GM19395 (cell line): Measurements from ENCODE around the gene HS3ST3B1.

Source experiments
- ATAC-seq: cut with Tn5 transposase; IDR thresholded peaks from one replicate; pipeline ENCODE4 v1.9.1; 2021; ENCODE audit warnings: mild to moderate bottlenecking, moderate library complexity; ENCODE audit not compliant: unreplicated experiment

HS3ST3B1 gene

GRCh38 chr17:14300575-14301278 lies at the start of gene HS3ST3B1:
Gene HS3ST3B1, plus strand, starts transcription at chr17:14301081. Its CDS starts 438 bp downstream, at chr17:14301519.
- ATAC-seq: peak; percentile 89

- ATAC-seq: no peak
Measured at GRCh38 chr17:14261406-14261805, 39.5 kb upstream of the HS3ST3B1 start.

- ATAC-seq: no peak
Measured at GRCh38 chr17:14268264-14268663, 32.6 kb upstream of the HS3ST3B1 start.

GRCh38 chr17:14269473-14269872 lies 31.4 kb upstream of the HS3ST3B1 start:
- ATAC-seq: no peak

- no peak for ATAC-seq
Measured at GRCh38 chr17:14270508-14270907, 30.4 kb upstream of the HS3ST3B1 start.

- no peak for ATAC-seq
Measured at GRCh38 chr17:14276535-14277250, 24.2 kb upstream of the HS3ST3B1 start.

- ATAC-seq: no peak
Measured at GRCh38 chr17:14281530-14281929, 19.4 kb upstream of the HS3ST3B1 start.

GRCh38 chr17:14282726-14283125 lies 18.2 kb upstream of the HS3ST3B1 start:
- no peak for ATAC-seq

GRCh38 chr17:14289162-14289561 lies 11.7 kb upstream of the HS3ST3B1 start:
- ATAC-seq: no peak

GRCh38 chr17:14294876-14295275 lies 6.0 kb upstream of the HS3ST3B1 start:
- ATAC-seq: no peak

GRCh38 chr17:14295676-14296075 lies 5.2 kb upstream of the HS3ST3B1 start:
- ATAC-seq: no peak

- ATAC-seq: no peak
Measured at GRCh38 chr17:14296166-14296910, 4.5 kb upstream of the HS3ST3B1 start.

- no peak for ATAC-seq
Measured at GRCh38 chr17:14297161-14297851, 3.6 kb upstream of the HS3ST3B1 start.

GRCh38 chr17:14298221-14298946 lies 2.5 kb upstream of the HS3ST3B1 start:
- no peak for ATAC-seq

- no peak for ATAC-seq
Measured at GRCh38 chr17:14298947-14299279, 2.0 kb upstream of the HS3ST3B1 start.

GRCh38 chr17:14299280-14300141 lies 1.4 kb upstream of the HS3ST3B1 start:
- ATAC-seq: no peak

GRCh38 chr17:14301279-14302090 lies 604 bp downstream of the HS3ST3B1 start:
- peak; percentile 9 for ATAC-seq

GRCh38 chr17:14302091-14302430 lies 1.2 kb downstream of the HS3ST3B1 start:
- ATAC-seq: no peak
